ENCODE data around the gene GNAZ. TPM values are rescaled to one million over a fixed set of nuclear protein-coding genes. Genes with fewer than 3 reads are reported as not detected.
"Not testable (repeated sequence)": the region's sequence is repeated elsewhere in the genome, so short reads cannot be mapped to it uniquely, and the experiment has no call there.

The GNAZ gene
- total RNA-seq (2014; rRNA removed; shearing (Covaris generic)) = 0.25 and 0.65 TPM in 2 replicates
- polyA plus RNA-seq (2016; fragmentation: Nextera tagmentation; extraction: Ambion mirVana) = 0.24 and 0.25 TPM in 2 replicates

GRCh38 chr22:23070418-23071229, at the start of gene GNAZ:
Gene GNAZ (plus strand): TSS chr22:23070519. CDS start chr22:23095696, 25,177 bp downstream.
- 11% methylated on average over 28 to 58 of the region's 87 CpGs for WGBS, 2 experiments (ENCODE audit: low coverage in 1 of 2, low lambda C conversion rate in 2 of 2, missing lambda C conversion rate in 2 of 2)
- peak within 1 kb of the TSS; percentile 77 for H3K4me3 ChIP-seq
- no peaks in the 10 kb centered on the region for H3K79me2 ChIP-seq (ENCODE audit: insufficient read depth)
- TF ChIP-seq EZH2phosphoT487 (IDR thresholded peaks at IDR 0.05; ENCODE audit: insufficient read depth, low read depth) (no peak), EZH2 (IDR thresholded peaks at IDR 0.05; ENCODE audit: insufficient read depth, poor library complexity, severe bottlenecking) (no peak)
- no peaks in the 10 kb centered on the region for H3K27me3 ChIP-seq (replicated peaks; ENCODE audit: insufficient read depth)
- in situ Hi-C loops (cut with MboI) = no loop called here
- H3F3A ChIP-seq (ENCODE audit: insufficient read depth) = no peaks in the 10 kb centered on the region
- H4K20me1 ChIP-seq (ENCODE audit: insufficient read depth) = no peaks in the 10 kb centered on the region
- no peaks in the 10 kb centered on the region for H3K9me2 ChIP-seq (ENCODE audit: insufficient read depth)
- H3K36me3 ChIP-seq (ENCODE audit: low read depth) = no peaks in the 10 kb centered on the region
- H3K4me1 ChIP-seq (ENCODE audit: insufficient read depth) = no peaks in the 10 kb centered on the region
- peak within 1 kb of the TSS; percentile 39; the same call in 1 of the 2 replicates for H3K9ac ChIP-seq
- DNase-seq = peak; percentile 12
- peak within 1 kb of the TSS; percentile 93 for H3K4me2 ChIP-seq (ENCODE audit: unreplicated experiment)
- no peak within 1 kb of the TSS for H3K27ac ChIP-seq
- H3K9me3 ChIP-seq (ENCODE audit: low read depth) = no peaks in the 10 kb centered on the region
- peak within 1 kb of the TSS; percentile 94 for H2AFZ ChIP-seq

- in situ Hi-C loops (cut with MboI) = no loop called here
- Histone ChIP-seq H3K79me2 (ENCODE audit: insufficient read depth) (no peaks in the 10 kb centered on the region), H3K9ac (no peak overlapping the region), H3K9me2 (ENCODE audit: insufficient read depth) (no peaks in the 10 kb centered on the region), H3K9me3 (ENCODE audit: low read depth) (no peaks in the 10 kb centered on the region), H3K4me3 (no peak overlapping the region), H2AFZ (no peak overlapping the region), H3K36me3 (ENCODE audit: low read depth) (no peaks in the 10 kb centered on the region), H3F3A (ENCODE audit: insufficient read depth) (no peaks in the 10 kb centered on the region), H3K4me2 (ENCODE audit: unreplicated experiment) (no peak overlapping the region), H3K27ac (no peak overlapping the region), H3K27me3 (replicated peaks; ENCODE audit: insufficient read depth) (no peaks in the 10 kb centered on the region), H4K20me1 (ENCODE audit: insufficient read depth) (no peaks in the 10 kb centered on the region), H3K4me1 (ENCODE audit: insufficient read depth) (no peaks in the 10 kb centered on the region)
- no peak for TF ChIP-seq EZH2 (IDR thresholded peaks at IDR 0.05; ENCODE audit: insufficient read depth, poor library complexity, severe bottlenecking)
- TF ChIP-seq EZH2phosphoT487 (IDR thresholded peaks at IDR 0.05; ENCODE audit: insufficient read depth, low read depth) = no peak
- DNase-seq = no peak
Measured at GRCh38 chr22:23020659-23021293, 49.5 kb upstream of the GNAZ start.

- H3K9ac ChIP-seq; H3K79me2 ChIP-seq (ENCODE audit: insufficient read depth); DNase-seq; H3K4me3 ChIP-seq; H3F3A ChIP-seq (ENCODE audit: insufficient read depth); H3K36me3 ChIP-seq (ENCODE audit: low read depth); H4K20me1 ChIP-seq (ENCODE audit: insufficient read depth); H2AFZ ChIP-seq; H3K4me1 ChIP-seq (ENCODE audit: insufficient read depth); H3K27me3 ChIP-seq (replicated peaks; ENCODE audit: insufficient read depth); H3K4me2 ChIP-seq (ENCODE audit: unreplicated experiment); H3K27ac ChIP-seq; H3K9me3 ChIP-seq (ENCODE audit: low read depth); H3K9me2 ChIP-seq (ENCODE audit: insufficient read depth); in situ Hi-C loops (cut with MboI): not testable (repeated sequence)
- WGBS, 2 experiments (ENCODE audit: low coverage in 1 of 2, low lambda C conversion rate in 2 of 2, missing lambda C conversion rate in 2 of 2) = 82 to 84% methylated on average over 3 of the region's 3 CpGs
Measured at GRCh38 chr22:23021660-23022353, 48.5 kb upstream of the GNAZ start.

GRCh38 chr22:23023294-23023693, 47.0 kb upstream of the GNAZ start:
- DNase-seq = no peak
- Histone ChIP-seq H3K27me3 (replicated peaks; ENCODE audit: insufficient read depth) (no peaks in the 10 kb centered on the region), H3K4me2 (ENCODE audit: unreplicated experiment) (no peak overlapping the region), H2AFZ (no peak overlapping the region), H3K4me1 (ENCODE audit: insufficient read depth) (no peaks in the 10 kb centered on the region), H3K4me3 (no peak overlapping the region), H3K27ac (no peak overlapping the region), H3K9me3 (ENCODE audit: low read depth) (no peaks in the 10 kb centered on the region), H3K79me2 (ENCODE audit: insufficient read depth) (no peaks in the 10 kb centered on the region), H3K36me3 (ENCODE audit: low read depth) (no peaks in the 10 kb centered on the region), H4K20me1 (ENCODE audit: insufficient read depth) (no peaks in the 10 kb centered on the region), H3K9me2 (ENCODE audit: insufficient read depth) (no peaks in the 10 kb centered on the region), H3K9ac (no peak overlapping the region), H3F3A (ENCODE audit: insufficient read depth) (no peaks in the 10 kb centered on the region)
- 7% methylated on average over 2 of the region's 2 CpGs for WGBS, 2 experiments (ENCODE audit: low coverage in 1 of 2, low lambda C conversion rate in 2 of 2, missing lambda C conversion rate in 2 of 2)
- no peak for TF ChIP-seq EZH2 (IDR thresholded peaks at IDR 0.05; ENCODE audit: insufficient read depth, poor library complexity, severe bottlenecking)
- in situ Hi-C loops (cut with MboI) = no loop called here
